GM21786 (cell line): ENCODE measurements around the gene TMX3.

Experiments
- ATAC-seq: cut with Tn5 transposase; IDR thresholded peaks from one replicate; pipeline ENCODE4 v1.9.1; 2021; ENCODE audit not compliant: unreplicated experiment

Gene TMX3

GRCh38 chr18:68713796-68714195 is 1.1 kb downstream of the TMX3 start:
- ATAC-seq: no peak

DNA sequence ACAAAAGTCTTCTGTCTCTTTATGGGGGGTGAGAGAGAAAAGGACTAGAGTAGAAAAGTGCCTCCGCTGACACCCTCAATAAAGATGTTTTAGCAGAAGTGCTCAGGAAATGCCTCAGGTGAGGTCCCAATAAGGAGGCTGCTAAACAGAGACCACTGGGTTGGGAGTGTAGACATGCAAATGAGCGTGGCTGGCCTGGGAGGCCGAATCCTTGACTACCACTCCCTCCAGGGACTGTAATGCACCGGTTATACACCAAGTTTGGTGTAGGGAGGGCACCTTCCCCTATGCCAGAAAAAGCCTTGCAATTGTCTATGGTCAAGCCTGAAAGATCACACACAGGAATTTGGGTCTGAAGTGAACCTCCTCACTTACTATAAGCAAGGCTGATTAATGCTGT is 1.8 kb downstream of the TMX3 start:
- peak; percentile 25 for ATAC-seq

DNA sequence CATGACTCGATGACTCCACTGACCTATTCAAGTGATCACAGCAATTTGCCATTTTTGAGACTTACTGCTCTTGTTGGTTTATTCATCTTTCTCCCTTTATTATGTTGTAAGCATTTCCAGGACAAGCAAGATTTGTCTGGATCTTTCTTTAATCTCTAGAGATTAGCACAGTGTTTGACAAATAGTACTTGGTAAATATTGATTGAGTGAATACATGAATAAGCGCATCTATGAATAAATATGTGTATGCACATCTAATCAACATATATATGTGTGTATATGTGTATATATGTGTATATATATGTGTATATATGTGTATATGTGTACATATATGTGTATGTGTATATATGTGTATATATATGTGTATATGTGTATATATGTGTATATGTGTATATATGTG is 7.3 kb downstream of the TMX3 start:
- ATAC-seq: no peak

DNA sequence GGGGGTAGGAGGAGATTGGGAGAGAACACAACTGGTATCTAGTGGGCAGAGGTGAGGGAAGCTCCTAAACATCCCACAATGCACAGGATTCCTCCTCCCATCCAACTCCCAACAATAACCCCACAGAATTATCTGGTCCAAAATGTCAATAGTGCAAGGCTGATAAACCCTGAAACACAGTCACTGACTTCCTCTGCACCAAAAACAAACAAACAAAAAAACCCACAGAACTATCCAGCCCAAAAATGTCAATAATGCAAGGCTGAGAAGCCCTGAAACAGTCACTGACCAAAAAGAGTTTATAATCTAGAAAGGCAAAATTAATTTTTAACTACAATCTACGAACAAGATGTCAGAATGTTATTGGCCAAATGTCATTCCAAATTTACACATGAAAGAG is 9.8 kb downstream of the TMX3 start:
- ATAC-seq: no peak

DNA sequence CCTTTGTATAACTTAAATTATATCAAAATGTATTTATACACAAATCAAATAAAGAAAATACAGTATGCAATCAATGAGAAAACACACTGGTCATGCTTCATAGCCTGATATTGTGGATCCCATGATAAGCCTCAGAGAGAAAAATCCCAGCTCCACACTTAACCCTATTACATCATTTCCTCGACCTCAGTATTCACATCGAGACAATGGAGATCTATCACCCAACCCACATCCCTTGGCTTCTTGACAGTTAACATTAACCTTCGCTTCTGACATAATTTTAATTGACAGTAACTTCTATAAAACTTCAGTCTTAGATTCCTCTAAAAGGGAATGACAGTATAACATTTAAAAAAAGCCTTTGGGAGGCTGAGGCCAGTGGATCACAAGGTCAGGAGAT is 11.6 kb downstream of the TMX3 start:
- ATAC-seq: no peak

GRCh38 chr18:68701353-68701752 is 13.6 kb downstream of the TMX3 start:
- ATAC-seq: no peak

DNA sequence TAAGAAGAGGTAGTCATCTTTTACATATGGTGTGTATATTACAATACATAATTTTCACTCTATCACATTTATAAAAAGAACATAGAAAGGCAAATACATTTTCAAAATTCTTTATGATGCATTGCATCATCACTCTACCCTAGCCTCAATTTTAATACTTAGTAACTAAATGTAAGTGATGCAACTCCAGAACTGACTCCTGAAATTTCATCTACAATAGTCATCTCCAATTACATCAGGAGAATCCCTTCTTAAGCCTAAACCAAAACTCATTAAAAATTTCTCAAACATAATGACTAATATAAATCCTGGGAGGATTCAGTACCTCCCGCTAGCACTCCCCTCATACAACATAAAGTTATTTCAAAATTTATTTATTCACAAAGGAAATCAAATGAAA is 15.9 kb downstream of the TMX3 start:
- ATAC-seq: no peak

DNA sequence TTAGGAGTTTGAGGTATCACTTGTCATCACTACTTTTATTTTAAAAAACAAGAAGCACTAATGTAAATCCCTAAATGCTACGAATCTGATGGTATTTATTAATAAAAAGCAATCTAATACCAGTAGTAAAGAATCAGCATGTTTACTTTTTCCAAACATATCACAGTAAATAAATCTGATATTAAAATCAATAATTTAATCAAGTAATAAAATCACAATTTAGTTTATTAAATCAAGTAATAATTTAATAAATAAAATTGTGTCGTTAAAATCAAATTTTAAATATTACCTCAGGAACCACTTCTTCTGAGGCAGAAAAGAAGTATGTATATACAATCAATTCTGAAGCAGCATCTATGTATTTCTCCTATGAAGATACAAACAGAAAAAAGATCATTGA is 18.0 kb downstream of the TMX3 start:
- ATAC-seq: no peak

- no peak for ATAC-seq
These were observed 20.6 kb downstream of the TMX3 start for GRCh38 chr18:68694316-68694715.

DNA sequence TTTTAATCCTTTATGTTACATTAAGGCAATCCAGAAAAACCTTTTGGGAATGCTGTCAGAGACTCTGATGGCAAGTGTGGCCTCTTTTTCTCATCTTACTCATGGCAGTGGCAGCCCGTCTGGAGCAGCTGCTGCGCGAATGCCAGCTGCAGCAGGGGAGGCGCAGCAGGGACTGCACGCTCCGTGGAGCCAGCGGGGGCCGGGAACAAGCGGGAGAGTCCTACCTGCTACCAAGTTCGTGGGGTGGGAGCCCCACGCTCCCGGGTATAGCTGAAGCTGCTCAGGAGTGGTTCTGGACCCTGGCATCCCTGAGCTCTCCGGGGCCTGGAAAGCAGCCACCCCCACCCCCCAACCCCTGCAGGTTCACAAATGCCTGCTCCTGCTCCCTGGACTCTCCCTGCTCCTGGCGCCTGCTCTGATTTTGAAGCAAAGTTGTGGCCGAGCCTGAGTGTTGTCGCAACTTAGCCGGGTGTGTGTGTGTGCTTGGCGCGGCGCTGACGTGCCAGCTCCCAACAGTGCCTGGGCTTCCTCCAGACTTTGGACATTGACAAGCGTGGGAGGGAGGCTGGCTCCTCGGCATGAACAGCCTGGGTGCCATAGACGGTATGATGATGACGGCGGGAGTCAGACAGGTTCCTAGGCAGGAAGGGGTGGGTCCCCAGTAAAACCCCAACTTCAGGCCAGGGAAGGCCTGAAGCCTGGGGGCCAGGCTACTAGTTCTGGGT is 21.7 kb downstream of the TMX3 start:
- ATAC-seq: no peak

DNA sequence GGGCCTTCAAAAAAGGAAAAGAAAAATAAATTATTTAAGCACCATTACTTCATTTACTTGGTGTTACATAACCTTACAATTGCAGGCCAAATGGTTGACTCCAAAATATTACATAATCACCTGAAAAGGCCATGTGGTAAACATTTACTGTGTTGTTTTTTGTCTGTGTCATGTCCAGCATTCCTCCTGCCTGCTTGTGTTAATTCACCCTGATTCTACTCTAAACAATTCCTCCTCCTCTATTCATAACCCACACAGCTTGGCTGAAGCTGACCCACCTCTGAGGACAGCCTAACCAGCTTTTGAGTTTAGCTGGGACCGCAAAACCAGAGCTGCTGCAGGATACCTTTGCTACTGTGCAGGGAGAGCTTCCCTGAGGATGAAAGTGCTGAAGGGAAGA is 35.4 kb downstream of the TMX3 start:
- no peak for ATAC-seq

- ATAC-seq: peak; percentile 82
These were observed 38.0 kb downstream of the TMX3 start for GRCh38 chr18:68676913-68677312.

DNA sequence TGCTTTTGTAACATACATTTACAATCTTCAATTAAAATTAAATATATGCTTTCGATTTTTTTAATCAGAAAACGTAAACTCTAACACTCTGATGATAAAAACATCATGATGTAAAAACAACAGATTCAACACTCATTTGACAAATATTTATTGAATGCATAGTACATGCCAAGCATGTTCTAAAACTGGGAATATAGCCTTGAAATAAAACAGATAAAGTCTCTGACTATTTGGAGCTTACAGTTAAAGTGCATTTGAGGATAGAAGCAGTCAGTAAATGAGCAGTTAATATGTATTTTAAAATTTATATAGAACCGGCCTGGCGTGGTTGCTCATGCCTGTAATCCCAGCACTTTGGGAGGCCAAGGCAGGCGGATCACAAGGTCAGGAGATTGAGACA is 47.8 kb downstream of the TMX3 start:
- ATAC-seq: no peak

DNA sequence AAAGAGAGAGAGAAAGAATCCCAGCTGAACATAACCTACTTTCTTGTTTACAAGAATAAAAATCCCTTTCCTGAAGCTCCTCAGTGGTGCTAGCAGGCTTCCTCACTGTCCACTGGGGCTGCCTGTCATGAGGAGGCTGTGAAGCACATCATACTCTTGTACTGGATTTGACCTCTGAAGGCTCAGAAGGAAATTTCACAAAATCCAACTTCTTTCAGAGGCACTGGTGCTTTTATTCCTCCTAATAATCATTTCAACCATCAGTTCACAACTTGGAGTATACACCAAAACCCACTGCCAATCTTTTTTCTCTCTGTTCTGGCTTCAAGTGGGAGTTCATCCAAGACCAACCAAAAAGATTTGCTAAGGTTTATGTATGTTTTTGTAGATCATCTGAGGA is 48.5 kb downstream of the TMX3 start:
- ATAC-seq: no peak

- ATAC-seq: no peak
These were observed 49.3 kb downstream of the TMX3 start for GRCh38 chr18:68665628-68666027.

DNA sequence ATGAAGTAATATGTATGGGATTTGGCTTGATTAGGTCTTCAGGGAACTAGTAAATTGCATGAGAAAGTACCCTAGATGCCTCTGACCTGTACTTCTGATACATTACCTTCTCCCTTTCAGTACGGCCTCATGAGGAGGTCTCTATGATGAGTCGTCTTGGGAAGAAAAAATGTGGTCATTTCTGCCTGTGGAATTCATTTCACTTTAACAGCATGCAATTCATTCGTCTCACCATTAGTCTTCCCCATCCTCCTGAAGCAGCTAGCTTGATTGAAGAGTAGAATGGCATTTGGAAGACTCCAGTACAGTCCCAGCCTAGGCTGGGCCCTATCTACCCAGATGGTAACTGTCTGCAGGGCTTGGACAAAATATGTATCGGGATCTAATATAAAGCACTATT is 52.2 kb downstream of the TMX3 start:
- peak; percentile 40 for ATAC-seq

DNA sequence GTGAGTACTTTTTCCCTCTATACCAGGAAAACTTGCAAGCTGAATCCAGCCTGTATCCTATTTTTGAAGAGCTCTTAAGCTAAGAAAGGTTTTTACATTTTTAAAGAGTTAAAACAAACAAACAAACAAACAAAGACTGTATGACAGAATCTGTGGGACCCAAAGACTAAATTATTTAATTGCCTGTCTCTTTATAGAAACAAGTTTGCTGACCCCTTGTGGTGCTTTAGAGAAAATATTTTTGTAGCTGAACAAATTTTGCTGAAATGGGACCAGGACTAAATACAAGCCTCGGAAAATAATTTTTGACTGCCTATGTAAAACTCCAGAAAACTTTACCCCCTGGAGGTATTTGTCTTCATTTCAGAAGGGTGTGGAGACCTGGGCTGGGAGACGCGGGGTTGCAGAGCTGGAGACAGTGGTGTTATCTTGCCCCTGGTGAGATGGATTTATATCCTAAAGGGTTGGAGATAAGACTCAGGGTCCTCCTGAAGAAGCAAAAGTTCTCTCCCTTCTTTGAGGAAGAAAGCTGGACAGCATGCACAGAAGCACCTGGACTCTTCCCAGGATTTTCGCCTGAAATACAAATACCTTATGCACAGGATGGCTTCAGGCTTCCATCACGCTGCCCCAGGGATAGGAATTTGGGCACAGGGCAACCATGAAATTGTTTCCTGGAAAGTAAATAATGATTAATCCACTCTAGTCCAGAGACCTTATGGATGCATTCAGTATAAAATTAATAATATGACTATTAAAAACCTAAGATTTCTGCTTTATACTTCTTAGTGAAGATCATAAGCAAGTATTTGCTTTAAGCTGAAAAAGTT is 54.3 kb downstream of the TMX3 start:
- no peak for ATAC-seq

DNA sequence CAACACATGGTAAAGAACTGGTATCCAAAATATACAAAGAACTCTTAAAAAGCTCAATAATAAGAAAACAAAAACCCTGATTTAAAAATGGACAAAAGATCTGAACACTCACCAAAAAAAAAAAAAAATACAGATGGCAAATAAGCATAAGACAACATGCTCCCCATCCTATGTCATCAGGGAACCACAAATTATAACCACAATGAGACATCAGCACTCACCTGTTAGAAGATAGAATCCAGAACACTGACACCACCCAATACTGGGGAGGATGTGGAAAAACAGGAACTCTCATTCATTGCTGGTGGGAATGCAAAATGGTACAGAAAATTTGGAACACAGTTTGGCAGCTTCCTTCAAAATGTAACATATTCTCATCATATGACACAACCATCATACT is 66.7 kb downstream of the TMX3 start:
- no peak for ATAC-seq

- peak; percentile 76 for ATAC-seq
These were observed 72.9 kb downstream of the TMX3 start for GRCh38 chr18:68642003-68642402.

GRCh38 chr18:68640861-68641260 is 74.0 kb downstream of the TMX3 start:
- no peak for ATAC-seq

DNA sequence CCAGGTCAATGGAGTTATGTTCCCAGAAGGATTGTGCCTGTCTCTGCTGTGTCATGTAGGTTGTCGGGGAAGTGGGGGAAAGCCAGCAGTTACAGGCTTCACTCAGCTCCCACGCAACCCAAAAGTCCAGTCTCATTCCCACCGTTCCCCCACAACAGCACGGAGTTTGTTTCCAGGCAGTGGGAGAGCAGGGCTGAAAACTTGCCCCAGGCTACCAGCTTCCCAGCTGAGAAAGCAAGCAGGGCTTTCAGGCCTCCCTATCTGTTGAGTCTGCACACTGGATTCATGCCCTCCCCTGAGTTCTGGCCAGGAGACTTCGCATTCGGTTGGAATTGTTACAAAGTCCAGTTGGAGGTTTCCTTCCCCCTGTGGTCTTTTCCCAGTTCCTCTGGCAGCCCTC is 76.3 kb downstream of the TMX3 start:
- ATAC-seq: no peak

GRCh38 chr18:68627812-68628211 is 87.1 kb downstream of the TMX3 start:
- no peak for ATAC-seq
